Ovary (tissue), 3 donors: ENCODE results near the gene PUS7L.

Source experiments
- CTCF ChIP-seq, 3 donors: fragments of 450-650 bp in 2 of 3; fragments of 200-600 bp in 1 of 3; IDR thresholded peaks; one replicate each; pipeline versions ENCODE4 v1.5.1 to v1.8.0; 2016 to 2022; ENCODE audit warnings: antibody characterized with exemption in 3 of 3, mild to moderate bottlenecking in 1 of 3
- EP300 ChIP-seq: sonication (generic); formaldehyde crosslinking; IDR thresholded peaks from one replicate; pipeline ENCODE4 v1.6.1; 2017; ENCODE audit warnings: antibody characterized with exemption
- POLR2A ChIP-seq: fragments of 450-650 bp; IDR thresholded peaks from one replicate; pipeline ENCODE4 v1.6.1; 2017; ENCODE audit warnings: antibody characterized with exemption, mild to moderate bottlenecking, moderate library complexity
- donor health status: DM: no; HTN: no; CAD: no.

- TF ChIP-seq EP300, result no peak
- no peak for TF ChIP-seq CTCF (IDR thresholded peaks at IDR 0.05)
- TF ChIP-seq POLR2A, result no peak
Observed at GRCh38 chr12:43750814-43751213, 7.8 kb downstream of the PUS7L start.
